ENCODE results near the gene TMED3.
"Not testable (repeated sequence)": the region's sequence is repeated elsewhere in the genome, so short reads cannot be mapped to it uniquely, and the experiment has no call there.

Gene TMED3

DNA sequence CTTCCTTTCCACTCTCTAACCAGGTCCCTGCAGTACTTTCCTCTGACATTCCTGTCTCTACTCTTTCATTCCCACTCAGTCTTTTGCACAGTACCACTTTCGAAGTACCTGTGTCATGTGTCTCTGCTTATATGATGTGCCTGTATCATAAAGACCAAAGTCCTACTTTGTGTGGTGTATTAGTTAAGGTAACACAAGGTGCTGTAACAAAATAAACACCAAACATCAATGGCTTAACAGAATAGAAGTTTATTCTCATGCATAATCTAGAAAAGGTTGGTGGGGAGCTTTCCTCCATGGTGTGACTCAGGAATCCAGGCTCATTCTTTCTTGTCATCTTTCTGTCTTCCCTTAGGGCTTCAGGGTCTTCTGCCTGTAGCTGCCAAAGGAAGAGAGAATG, 3.3 kb downstream of the TMED3 start:
- no peaks in the 10 kb centered on the region for H3K9me3 ChIP-seq
- no peak for DNase-seq
- TF ChIP-seq, protein P1, sequence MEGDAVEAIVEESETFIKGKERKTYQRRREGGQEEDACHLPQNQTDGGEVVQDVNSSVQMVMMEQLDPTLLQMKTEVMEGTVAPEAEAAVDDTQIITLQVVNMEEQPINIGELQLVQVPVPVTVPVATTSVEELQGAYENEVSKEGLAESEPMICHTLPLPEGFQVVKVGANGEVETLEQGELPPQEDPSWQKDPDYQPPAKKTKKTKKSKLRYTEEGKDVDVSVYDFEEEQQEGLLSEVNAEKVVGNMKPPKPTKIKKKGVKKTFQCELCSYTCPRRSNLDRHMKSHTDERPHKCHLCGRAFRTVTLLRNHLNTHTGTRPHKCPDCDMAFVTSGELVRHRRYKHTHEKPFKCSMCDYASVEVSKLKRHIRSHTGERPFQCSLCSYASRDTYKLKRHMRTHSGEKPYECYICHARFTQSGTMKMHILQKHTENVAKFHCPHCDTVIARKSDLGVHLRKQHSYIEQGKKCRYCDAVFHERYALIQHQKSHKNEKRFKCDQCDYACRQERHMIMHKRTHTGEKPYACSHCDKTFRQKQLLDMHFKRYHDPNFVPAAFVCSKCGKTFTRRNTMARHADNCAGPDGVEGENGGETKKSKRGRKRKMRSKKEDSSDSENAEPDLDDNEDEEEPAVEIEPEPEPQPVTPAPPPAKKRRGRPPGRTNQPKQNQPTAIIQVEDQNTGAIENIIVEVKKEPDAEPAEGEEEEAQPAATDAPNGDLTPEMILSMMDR (IDR thresholded peaks at IDR 0.05; ENCODE audit: low read depth, low read length) = no peak
- no peak overlapping the region for H3K4me3 ChIP-seq (ENCODE audit: low read depth, low read length)
- H3K4me1 ChIP-seq = no peaks in the 10 kb centered on the region
- peaks cover 2% of the 10 kb centered on the region for H3K27me3 ChIP-seq
- H3K36me3 ChIP-seq = peaks cover 54% of the 10 kb centered on the region

DNA sequence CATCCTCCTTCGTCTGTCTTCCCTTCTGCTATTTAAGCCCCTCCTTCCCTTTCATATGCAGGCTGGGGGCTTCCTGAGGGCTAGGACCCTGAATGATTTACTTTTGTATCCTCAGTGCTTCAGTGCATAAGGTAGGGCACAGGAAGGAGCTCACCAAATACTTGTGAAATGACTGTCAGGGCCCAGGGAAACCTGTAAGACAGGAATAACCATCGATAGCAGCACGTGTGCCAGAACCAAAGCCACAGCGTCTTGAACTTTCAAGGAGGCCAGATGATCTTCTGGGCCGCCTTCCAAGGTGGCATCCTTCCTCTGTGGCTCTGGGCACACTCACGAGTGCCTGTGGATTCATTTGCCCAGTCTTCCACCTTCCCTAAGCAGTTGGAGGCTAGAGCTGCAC, 3.9 kb downstream of the TMED3 start:
- Histone ChIP-seq H3K4me1 (no peaks in the 10 kb centered on the region), H3K4me3 (ENCODE audit: low read depth, low read length) (no peak overlapping the region), H3K36me3 (peaks cover 58% of the 10 kb centered on the region), H3K27me3 (no peaks in the 10 kb centered on the region; the same call in 1 of the 2 replicates), H3K9me3 (no peaks in the 10 kb centered on the region)
- DNase-seq = no peak
- TF ChIP-seq, protein P1 (IDR thresholded peaks at IDR 0.05; ENCODE audit: low read depth, low read length) = no peak

DNA sequence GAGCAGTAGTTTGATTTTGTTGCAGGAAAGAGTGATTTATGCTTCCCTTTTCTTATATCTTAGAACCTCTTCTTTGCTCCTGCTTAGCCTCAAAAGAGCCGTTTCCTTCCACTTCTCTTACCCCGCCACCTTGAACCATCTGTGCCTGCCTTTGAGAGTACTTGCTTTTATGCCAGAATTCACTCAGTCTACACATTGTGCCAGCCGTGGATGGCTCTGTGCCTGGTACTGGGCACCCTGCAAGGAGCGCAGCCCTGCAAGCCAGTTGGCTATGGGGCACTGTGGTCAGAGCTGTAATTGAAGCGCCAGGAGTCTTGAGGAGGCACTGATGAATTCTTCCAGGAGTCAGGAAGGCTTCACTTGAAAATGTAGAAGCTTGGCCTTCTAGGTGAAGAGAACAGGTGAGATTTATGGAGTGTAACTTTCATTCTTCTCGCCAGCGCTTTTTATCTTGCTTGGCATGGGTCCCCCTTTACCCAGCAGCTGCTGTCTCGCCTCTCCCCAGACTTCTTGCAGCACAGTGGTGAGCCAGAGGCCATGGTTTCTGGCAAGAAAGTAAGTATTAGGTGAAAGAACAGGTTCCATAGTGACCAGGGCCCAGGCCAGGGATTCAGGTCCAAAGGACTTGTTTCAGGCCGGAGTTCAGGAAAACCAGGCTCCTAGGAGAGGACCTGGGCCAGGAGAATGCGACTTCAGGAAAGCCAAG, 4.9 kb downstream of the TMED3 start:
- Histone ChIP-seq H3K4me3 (ENCODE audit: low read depth, low read length) (no peak overlapping the region), H3K27me3 (no peaks in the 10 kb centered on the region), H3K4me1 (no peaks in the 10 kb centered on the region), H3K36me3 (peaks cover 63% of the 10 kb centered on the region), H3K9me3 (no peaks in the 10 kb centered on the region)
- DNase-seq = no peak
- TF ChIP-seq, protein P1 (IDR thresholded peaks at IDR 0.05; ENCODE audit: low read depth, low read length) = no peak

DNA sequence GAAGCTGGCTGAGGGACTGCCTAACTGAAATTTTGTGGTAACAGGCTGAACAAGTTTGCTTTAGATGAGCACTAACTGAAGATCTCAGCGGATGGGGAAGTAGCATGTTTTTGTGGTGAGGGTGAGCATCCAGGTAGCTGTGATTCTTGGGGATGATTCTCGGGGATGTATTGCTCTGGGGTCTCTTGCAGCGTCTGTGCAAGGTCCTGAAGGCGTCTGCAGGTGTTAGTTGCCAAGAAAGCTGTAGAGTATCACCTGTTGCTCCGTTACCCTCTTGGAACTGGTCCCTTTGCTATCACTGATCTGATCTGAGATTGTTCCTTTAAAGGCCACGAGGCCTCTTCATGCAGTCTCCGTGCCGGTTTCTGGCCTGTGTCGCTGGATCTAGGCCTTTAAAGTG, 6.0 kb downstream of the TMED3 start:
- Histone ChIP-seq H3K4me3 (ENCODE audit: low read depth, low read length) (no peak overlapping the region), H3K36me3 (peaks cover 74% of the 10 kb centered on the region), H3K27me3 (no peaks in the 10 kb centered on the region), H3K4me1 (no peaks in the 10 kb centered on the region), H3K9me3 (no peaks in the 10 kb centered on the region)
- TF ChIP-seq, protein P1 (IDR thresholded peaks at IDR 0.05; ENCODE audit: low read depth, low read length) = no peak
- no peak for DNase-seq

DNA sequence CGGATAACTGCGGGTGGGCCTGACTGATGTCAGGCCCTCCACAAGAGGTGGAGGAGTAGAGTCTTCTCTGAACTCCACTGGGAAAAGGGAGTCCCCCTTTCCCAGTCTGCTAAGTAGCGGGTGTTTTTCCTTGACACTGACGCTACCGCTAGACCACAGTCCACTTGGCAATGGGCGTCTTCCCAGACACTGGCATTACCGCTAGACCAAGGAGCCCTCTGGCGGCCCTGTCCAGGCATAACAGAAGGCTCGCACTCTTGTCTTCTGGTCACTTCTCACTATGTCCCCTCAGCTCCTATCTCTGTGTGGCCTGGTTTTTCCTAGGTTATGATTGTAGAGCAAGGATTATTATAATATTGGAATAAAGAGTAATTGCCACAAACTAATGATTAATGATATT, 9.1 kb downstream of the TMED3 start:
- not testable (repeated sequence) for H3K4me3 ChIP-seq (ENCODE audit: low read depth, low read length); H3K4me1 ChIP-seq; DNase-seq; H3K9me3 ChIP-seq; H3K27me3 ChIP-seq
- peaks cover 75% of the 10 kb centered on the region for H3K36me3 ChIP-seq

DNA sequence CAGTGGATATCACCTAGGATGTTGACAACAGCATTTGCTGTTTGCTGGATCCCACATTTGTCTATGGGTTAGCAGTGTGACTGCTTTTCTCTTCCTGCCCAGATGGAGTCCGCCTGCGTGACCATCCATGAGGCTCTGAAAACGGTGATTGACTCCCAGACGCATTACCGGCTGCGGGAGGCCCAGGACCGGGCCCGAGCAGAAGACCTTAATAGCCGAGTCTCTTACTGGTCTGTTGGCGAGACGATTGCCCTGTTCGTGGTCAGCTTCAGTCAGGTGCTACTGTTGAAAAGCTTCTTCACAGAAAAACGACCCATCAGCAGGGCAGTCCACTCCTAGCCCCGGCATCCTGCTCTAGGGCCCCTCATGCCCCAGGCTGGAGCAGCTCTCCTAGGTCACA, 11.0 kb downstream of the TMED3 start:
- H3K27me3 ChIP-seq = no peaks in the 10 kb centered on the region
- no peak overlapping the region for H3K4me3 ChIP-seq (ENCODE audit: low read depth, low read length)
- no peak for DNase-seq
- H3K36me3 ChIP-seq = peaks cover 70% of the 10 kb centered on the region
- no peaks in the 10 kb centered on the region for H3K4me1 ChIP-seq
- TF ChIP-seq, protein P1 (IDR thresholded peaks at IDR 0.05; ENCODE audit: low read depth, low read length) = no peak
- no peaks in the 10 kb centered on the region for H3K9me3 ChIP-seq

Measured in BE2C (cell line).